Activated naive CD8-positive, alpha-beta T cell treated with anti-CD3 and anti-CD28 coated beads, Interleukin-2, amount 50 U/mL, for 24 hours (primary cell): ENCODE results near the gene ENPP3.

ENCODE experiments used
- ATAC-seq: fragments of 150-1000 bp; cut with Tn5 transposase; one replicate; pipeline ENCODE4 v1.10.0; 2021
- DNase-seq: peaks from one replicate; pipeline ENCODE4 v3.0.0; 2021
- H3K27ac Mint-ChIP-seq: one replicate; pipeline ENCODE4 v1.8.0; 2021; ENCODE audit warnings: mild to moderate bottlenecking, mixed read lengths
- H3K27me3 Mint-ChIP-seq: one replicate; pipeline ENCODE4 v1.8.0; 2021; ENCODE audit warnings: mixed read lengths
- H3K36me3 Mint-ChIP-seq: one replicate; pipeline ENCODE4 v1.8.0; 2021; ENCODE audit warnings: low read depth, mixed read lengths
- H3K4me1 Mint-ChIP-seq: one replicate; pipeline ENCODE4 v1.8.0; 2021; ENCODE audit warnings: mixed read lengths
- H3K4me3 Mint-ChIP-seq: one replicate; pipeline ENCODE4 v1.8.0; 2021; ENCODE audit warnings: mild to moderate bottlenecking, moderate library complexity, mixed read lengths
- H3K9me3 Mint-ChIP-seq: one replicate; pipeline ENCODE4 v1.8.0; 2021; ENCODE audit warnings: mixed read lengths

The ENPP3 gene

DNA sequence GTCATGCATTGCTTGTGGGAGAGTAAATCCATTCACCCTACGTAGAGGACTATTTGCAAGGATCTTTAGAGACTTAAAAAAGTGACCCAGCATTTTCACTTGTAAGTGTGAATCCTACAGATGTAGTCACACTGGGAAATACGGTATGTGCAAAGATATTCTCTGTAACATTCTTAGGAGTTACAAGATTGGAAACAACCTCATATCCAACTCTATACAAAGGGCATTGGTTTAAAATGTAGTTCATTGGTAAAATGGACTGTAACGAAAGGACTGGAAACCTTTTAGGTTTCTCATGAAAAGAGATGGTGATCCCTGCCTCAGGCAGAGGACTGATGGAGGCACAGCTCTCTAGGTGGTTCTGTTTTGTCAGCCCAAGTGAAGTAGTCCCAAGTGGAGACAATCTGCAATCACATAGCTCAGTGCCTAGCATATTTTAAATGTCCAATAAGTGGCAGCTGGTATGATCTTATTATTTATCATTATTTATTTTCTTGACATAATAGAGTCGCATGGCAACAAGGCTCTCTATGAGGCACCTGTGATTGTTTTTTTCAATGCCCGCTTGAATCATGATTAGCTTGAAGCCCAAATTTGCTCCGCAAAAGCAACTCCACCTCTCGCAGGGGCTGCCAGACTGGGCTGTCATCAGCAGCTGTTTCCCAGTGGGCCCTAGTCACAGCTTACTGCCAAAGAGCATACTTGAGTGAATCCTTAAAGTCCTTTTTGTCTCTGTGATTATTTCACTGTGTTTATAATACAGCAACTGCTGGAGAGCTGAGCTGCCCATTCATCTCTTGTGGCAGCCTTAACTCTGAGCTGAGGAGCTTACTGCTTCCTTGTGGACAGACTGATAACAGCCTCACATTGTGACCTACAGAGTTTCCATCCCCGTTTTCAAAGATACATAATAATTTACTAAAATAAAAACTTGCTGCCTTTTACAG is 150.9 kb downstream of the ENPP3 start:
- no peak for DNase-seq
- no peak overlapping the region for H3K27ac Mint-ChIP-seq
- no peak overlapping the region for H3K4me3 Mint-ChIP-seq
- peaks cover 33% of the 10 kb centered on the region for H3K4me1 Mint-ChIP-seq
- H3K27me3 Mint-ChIP-seq: peaks cover 17% of the 10 kb centered on the region
- no peaks in the 10 kb centered on the region for H3K9me3 Mint-ChIP-seq
- ATAC-seq: no peak
- H3K36me3 Mint-ChIP-seq: no peaks in the 10 kb centered on the region

DNA sequence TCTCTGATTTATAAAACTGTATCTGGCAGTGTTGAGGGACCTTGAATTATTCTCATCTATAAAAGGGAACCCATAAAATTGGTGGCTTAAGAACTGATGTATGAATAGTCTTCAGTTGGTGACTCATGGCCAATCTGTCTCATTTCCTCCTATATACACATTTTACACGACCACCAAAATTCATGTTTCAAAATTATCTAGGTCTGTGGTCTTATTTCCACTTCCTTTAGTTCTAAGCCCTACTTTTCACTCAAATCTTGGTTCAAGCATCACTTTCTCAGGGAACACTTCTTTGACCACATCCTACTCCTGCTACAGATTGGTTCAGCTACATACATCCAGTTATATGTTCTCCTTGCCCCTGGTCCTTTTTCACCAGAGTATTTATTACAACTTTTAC is 152.1 kb downstream of the ENPP3 start:
- Mint-ChIP-seq H3K4me3 (peak overlapping the region; percentile 25), H3K9me3 (no peaks in the 10 kb centered on the region), H3K4me1 (peaks cover 33% of the 10 kb centered on the region), H3K27ac (peak overlapping the region; percentile 64), H3K36me3 (no peaks in the 10 kb centered on the region), H3K27me3 (peaks cover 14% of the 10 kb centered on the region)
- DNase-seq (no peak), ATAC-seq (peak; percentile 86)

DNA sequence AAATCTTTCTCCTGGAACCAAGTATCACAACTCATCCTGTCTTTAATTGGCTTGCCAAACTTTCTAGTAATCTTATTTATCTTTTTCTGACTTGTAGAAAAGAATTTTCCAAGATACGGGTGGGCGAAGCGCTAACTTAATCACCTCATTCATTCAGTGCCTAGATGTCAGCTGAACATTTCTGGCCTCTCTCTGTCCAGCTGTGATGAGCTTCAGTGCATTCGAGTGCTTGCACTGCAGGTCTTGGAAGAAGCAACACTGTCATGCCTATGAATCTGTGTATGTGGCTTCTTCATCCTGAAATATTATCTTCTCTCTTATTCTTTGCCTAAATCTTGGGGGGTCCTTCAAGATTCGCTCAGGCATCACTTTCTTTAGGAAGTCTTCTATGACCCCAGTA is 154.4 kb downstream of the ENPP3 start:
- H3K36me3 Mint-ChIP-seq: peaks cover 3% of the 10 kb centered on the region
- H3K27ac Mint-ChIP-seq: no peak overlapping the region
- ATAC-seq (no peak), DNase-seq (no peak)
- H3K27me3 Mint-ChIP-seq: peaks cover 9% of the 10 kb centered on the region
- H3K4me1 Mint-ChIP-seq: peaks cover 33% of the 10 kb centered on the region
- H3K9me3 Mint-ChIP-seq: peaks cover 3% of the 10 kb centered on the region
- H3K4me3 Mint-ChIP-seq: no peak overlapping the region

DNA sequence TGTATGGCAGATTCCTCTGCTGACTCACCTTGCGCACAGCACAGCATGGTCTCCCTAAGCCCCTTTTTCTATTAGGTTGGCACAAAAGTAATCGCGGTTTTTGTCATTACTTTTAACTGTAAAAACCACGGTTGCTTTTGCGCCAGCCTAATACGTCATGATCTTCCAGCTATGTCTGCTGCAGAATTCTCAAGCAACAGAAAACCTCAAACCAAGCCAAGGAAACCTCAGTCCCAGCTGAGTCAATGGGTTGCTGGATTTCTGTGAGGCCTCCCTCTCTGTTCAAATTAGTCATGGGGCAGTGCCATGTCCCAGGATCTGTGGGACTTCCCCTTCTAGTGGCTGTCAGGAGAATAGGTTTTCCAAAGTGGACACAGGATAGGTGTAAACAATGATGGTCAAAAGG is 155.0 kb downstream of the ENPP3 start:
- Mint-ChIP-seq H3K36me3 (peaks cover 3% of the 10 kb centered on the region), H3K4me3 (no peak overlapping the region), H3K27me3 (peaks cover 7% of the 10 kb centered on the region), H3K27ac (no peak overlapping the region), H3K9me3 (peaks cover 3% of the 10 kb centered on the region), H3K4me1 (peaks cover 31% of the 10 kb centered on the region)
- ATAC-seq (peak; percentile 63), DNase-seq (peak; percentile 29)

- DNase-seq: no peak
- Mint-ChIP-seq H3K27ac (no peak overlapping the region), H3K27me3 (peaks cover 14% of the 10 kb centered on the region), H3K4me1 (peaks cover 12% of the 10 kb centered on the region), H3K36me3 (peaks cover 3% of the 10 kb centered on the region), H3K4me3 (no peak overlapping the region), H3K9me3 (peaks cover 12% of the 10 kb centered on the region)
- no peak for ATAC-seq
Measured at GRCh38 chr6:131795366-131795765, 158.3 kb downstream of the ENPP3 start.
